DMS153 (cell line): Measurements from ENCODE around the gene TTC23.

Experiments used
- DNase-seq: peaks from one replicate; lab custom pipeline; 2025; lab: John Stamatoyannopoulos, UW

Gene TTC23

GRCh38 chr15:99164119-99164518 is 85.3 kb downstream of the TTC23 start:
- DNase-seq: no peak

GRCh38 chr15:99163271-99164062 is 85.9 kb downstream of the TTC23 start:
- DNase-seq: no peak

- DNase-seq: no peak
Measured at GRCh38 chr15:99158626-99159412, 90.6 kb downstream of the TTC23 start.

- no peak for DNase-seq
Measured at GRCh38 chr15:99157456-99157855, 91.9 kb downstream of the TTC23 start.

- no peak for DNase-seq
Measured at GRCh38 chr15:99155961-99156443, 93.4 kb downstream of the TTC23 start.

- no peak for DNase-seq
Measured at GRCh38 chr15:99154271-99154670, 95.1 kb downstream of the TTC23 start.

GRCh38 chr15:99153026-99153535 is 96.3 kb downstream of the TTC23 start:
- no peak for DNase-seq

GRCh38 chr15:99151156-99151555 is 98.2 kb downstream of the TTC23 start:
- DNase-seq: no peak

- no peak for DNase-seq
Measured at GRCh38 chr15:99149366-99149765, 100.0 kb downstream of the TTC23 start.

- DNase-seq: no peak
Measured at GRCh38 chr15:99148851-99149276, 100.5 kb downstream of the TTC23 start.

- no peak for DNase-seq
Measured at GRCh38 chr15:99146661-99147060, 102.7 kb downstream of the TTC23 start.

GRCh38 chr15:99145778-99146177 is 103.6 kb downstream of the TTC23 start:
- DNase-seq: no peak

- no peak for DNase-seq
Measured at GRCh38 chr15:99145005-99145404, 104.4 kb downstream of the TTC23 start.

- DNase-seq: no peak
Measured at GRCh38 chr15:99143655-99144610, 105.4 kb downstream of the TTC23 start.

GRCh38 chr15:99143242-99143641 is 106.1 kb downstream of the TTC23 start:
- DNase-seq: no peak

- DNase-seq: no peak
Measured at GRCh38 chr15:99142562-99142961, 106.8 kb downstream of the TTC23 start.

- DNase-seq: no peak
Measured at GRCh38 chr15:99141943-99142342, 107.4 kb downstream of the TTC23 start.

- DNase-seq: no peak
Measured at GRCh38 chr15:99140590-99140989, 108.8 kb downstream of the TTC23 start.

GRCh38 chr15:99139276-99139675 is 110.1 kb downstream of the TTC23 start:
- DNase-seq: no peak

- DNase-seq: no peak
Measured at GRCh38 chr15:99138491-99138982, 110.8 kb downstream of the TTC23 start.

GRCh38 chr15:99137877-99138276 is 111.5 kb downstream of the TTC23 start:
- DNase-seq: no peak
